Measurements from ENCODE around the gene CPLX1. TPM values are rescaled to one million over a fixed set of nuclear protein-coding genes. Genes with fewer than 3 reads are reported as not detected.

CPLX1 gene
- total RNA-seq, 1 experiment from 2014 or later: 14.5 TPM

GRCh38 chr4:829761-830600, 4.1 kb upstream of the CPLX1 start:
- POLR2A ChIA-PET: no interaction called here
- no TSS peak for BruUV-seq (replicated peaks)

More at GRCh38 chr4:829761-830600, 4.1 kb upstream of the CPLX1 start:
- Histone ChIP-seq H3K79me2 (ENCODE audit: insufficient read depth, low read length) (no peaks in the 10 kb centered on the region), H3K27ac (ENCODE audit: low read depth, low read length) (no peak overlapping the region), H3K9me2 (ENCODE audit: insufficient read depth) (no peaks in the 10 kb centered on the region), H3K4me1 (ENCODE audit: control insufficient read depth in 1 of 2, insufficient read depth in 2 of 2, low read length in 2 of 2) (peaks cover 0 to 3% of the 10 kb centered on the region in 2 experiments; a peak in 1 of 4 replicates), H3K9me3 (ENCODE audit: control insufficient read depth in 1 of 2, insufficient read depth in 1 of 2, low read depth in 1 of 2, low read length in 2 of 2) (no peaks in the 10 kb centered on the region), H2AFZ (ENCODE audit: low read depth, low read length, poor library complexity, severe bottlenecking) (no peak overlapping the region), H3K4me3 (replicated peaks in 1 of 2; ENCODE audit: low read depth in 1 of 2, low read length in 2 of 2) (no peak overlapping the region), H3K36me3 (ENCODE audit: control insufficient read depth in 1 of 2, insufficient read depth in 2 of 2, low read length in 2 of 2) (no peaks in the 10 kb centered on the region), H3K4me2 (ENCODE audit: low read length) (no peak overlapping the region), H4K20me1 (ENCODE audit: insufficient read depth) (no peaks in the 10 kb centered on the region), H3K27me3 (ENCODE audit: insufficient read depth, low read length) (no peaks in the 10 kb centered on the region), H3K9ac (ENCODE audit: low read length) (no peak overlapping the region)
- ATAC-seq (no peak), DNase-seq (ENCODE audit: low read depth, low spot score) (no peak)
- ChIA-PET RAD21 (ENCODE audit: low non-redundant PET in 1 of 2, low total read pairs in 2 of 2, uncharacterized antibody in 2 of 2, unreplicated experiment in 2 of 2) (no interaction called here), CTCF (no interaction called here)
- TF ChIP-seq POLR2AphosphoS5 (IDR thresholded peaks at IDR 0.05; ENCODE audit: low read depth, low read length): no peak
- TF ChIP-seq REST (IDR thresholded peaks at IDR 0.05; ENCODE audit: low read depth): no peak
- TF ChIP-seq POLR2A (IDR thresholded peaks at IDR 0.05; ENCODE audit: borderline replicate concordance, extremely low read depth, insufficient read depth, insufficient read length): no peak
- no peak for TF ChIP-seq EGR1 (IDR thresholded peaks at IDR 0.05; ENCODE audit: low read depth)
- TF ChIP-seq EZH2phosphoT487 (IDR thresholded peaks at IDR 0.05; ENCODE audit: borderline replicate concordance): no peak
- TF ChIP-seq SIN3A (IDR thresholded peaks at IDR 0.05; ENCODE audit: low read depth): no peak
- no peak for TF ChIP-seq RAD21 (IDR thresholded peaks at IDR 0.05; ENCODE audit: low read depth)
- TF ChIP-seq EZH2 (IDR thresholded peaks at IDR 0.05): no peak
- no peak for TF ChIP-seq ZNF274 (IDR thresholded peaks at IDR 0.05; ENCODE audit: low read depth, low read length)
- intact Hi-C loops (cut with micrococcal nuclease): no loop called here
